HG03060 (cell line): ENCODE measurements around the gene SLC9A2.

Experiments
- ATAC-seq: cut with Tn5 transposase; IDR thresholded peaks from one replicate; pipeline ENCODE4 v1.9.1; 2021; ENCODE audit warnings: low read depth, moderate number of reproducible peaks; ENCODE audit not compliant: unreplicated experiment

Gene SLC9A2

DNA sequence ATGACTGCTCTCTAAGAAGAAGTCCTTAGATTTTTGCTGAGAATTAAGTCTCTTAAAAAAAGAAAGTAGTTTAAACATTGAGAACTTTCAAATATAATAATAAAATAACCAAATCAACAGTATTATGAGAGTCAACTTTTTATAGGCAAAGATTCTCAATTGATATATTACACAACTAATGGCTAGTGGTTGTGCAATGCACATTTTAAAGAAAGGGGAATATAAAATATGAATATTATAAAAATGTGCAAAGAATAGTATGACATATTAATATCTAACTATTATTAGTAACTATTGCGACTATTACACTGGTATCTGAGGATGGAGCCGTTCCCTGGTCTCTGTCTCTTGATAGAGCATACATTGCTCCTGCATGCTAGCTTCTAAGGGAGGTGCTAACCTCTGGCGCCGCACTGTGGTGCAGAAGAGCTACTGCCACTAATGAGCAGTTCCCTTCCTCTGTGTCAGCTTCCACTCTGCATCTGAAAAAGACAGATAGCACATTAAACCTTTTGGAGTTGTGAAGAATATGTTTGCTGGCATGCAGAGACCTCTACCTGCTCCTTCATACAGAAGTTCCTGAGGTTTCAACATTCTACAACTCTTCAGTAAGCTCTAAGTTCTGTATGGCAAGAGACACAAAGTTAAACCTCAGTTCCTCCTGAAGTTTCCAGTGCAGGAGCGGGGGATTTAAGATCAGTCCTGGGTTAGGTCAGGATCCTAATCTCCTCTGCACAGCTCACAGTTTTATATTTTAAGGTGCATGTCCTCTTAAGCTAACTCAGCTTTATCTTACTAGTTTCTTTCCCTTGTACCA is 3.5 kb upstream of the SLC9A2 start:
- no peak for ATAC-seq

DNA sequence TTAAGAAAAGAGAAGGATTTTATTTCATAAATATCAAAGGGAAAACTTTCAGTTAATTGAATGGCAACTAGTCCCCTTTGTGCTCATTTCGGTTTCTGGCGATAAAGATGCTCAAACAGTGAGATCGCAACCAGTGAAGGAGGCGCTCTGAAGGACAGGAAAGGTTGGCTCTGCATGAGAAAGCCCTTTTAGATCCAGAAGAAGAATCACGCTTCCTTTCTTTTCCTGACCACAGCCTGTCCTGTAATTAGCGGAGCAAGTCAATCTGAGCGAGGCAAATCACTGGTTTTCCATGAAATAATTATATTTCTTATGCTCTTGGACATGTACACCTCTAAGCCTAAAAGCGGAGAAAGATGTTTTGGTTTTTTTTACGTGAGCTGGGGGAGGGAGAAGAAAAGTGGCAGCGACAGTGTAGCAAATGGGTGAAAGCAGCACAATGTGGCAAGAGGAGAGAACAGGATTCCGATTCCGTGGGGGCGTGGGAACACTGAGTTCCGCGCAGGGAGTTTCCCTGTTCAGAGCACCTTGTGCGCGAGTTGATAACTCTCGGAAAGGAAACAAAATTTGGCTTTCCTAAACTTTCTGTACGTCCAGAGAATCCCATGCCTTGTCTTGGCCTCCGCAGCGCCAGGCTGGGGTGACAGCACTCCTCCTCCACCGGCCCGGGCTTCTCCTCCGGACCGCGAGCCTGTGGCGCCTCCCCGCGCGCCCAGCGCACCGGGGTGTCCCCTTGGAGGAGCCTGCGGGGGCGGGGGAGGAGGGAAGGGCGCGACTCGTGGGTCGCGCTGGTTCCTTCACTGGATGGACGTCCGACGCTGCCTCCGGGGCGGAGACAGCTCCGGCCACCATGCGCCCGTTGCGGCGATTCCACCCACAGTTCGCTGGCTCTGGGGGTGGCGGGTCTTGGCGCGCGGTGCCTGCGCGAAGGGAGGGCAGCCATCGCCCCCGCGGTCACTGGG is 620 bp upstream of the SLC9A2 start:
- ATAC-seq = no peak

DNA sequence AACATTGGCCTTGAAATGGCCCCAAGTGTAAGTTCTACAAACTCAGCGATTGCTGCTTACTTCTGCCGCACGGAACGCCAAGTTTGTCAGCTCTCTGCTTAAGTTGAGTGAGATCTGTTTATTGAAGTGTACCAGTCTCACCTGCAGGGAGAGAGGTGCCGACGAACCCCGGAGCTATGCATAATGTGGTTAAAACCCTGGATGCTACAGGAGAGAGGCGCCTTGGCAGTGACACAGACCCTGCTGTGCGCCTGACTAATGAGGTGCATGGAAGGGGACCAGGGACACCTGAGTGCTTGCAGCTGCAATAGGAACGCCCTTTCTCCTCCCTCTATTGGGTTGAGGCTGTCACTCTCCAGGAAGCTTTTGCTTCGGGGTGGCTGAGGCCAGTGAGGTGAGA is 979 bp downstream of the SLC9A2 start:
- no peak for ATAC-seq

DNA sequence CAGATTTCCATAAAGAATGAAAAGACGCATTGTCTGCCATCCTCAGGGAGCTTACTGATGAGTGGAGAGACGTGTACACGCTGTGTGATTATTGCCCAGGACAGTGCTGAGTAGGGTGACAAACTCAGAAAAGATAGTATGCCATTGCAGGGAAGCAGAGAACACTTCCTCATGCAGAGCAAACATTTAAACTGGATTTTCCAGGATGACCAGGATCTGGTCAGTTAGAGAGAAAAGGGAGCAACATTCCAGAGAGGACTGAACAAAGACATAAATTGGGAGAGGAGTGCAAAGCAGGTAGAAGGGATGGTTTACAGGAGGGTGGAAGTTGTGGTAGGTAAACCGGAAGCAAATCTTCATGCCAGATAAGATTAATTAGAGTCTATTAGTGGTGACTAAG is 2.3 kb downstream of the SLC9A2 start:
- no peak for ATAC-seq

DNA sequence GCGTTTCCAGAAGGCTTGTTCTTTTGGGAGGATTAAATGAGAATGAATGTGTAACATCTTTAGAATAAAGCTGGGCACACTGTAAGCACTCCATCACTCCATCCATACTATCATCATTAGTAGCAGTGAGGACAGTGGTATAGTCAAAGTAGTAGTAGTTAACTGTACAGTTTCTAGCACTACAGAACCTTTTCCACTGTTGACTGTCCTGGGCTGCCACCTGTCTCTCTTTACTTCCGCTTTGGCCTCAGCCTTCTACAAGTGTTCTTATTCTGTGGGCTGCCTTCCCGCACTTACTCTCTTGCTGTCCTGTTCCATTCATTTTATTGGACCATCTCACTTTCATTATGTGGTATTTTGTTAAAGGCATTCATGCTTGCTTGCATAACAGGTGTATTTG is 3.3 kb downstream of the SLC9A2 start:
- no peak for ATAC-seq

DNA sequence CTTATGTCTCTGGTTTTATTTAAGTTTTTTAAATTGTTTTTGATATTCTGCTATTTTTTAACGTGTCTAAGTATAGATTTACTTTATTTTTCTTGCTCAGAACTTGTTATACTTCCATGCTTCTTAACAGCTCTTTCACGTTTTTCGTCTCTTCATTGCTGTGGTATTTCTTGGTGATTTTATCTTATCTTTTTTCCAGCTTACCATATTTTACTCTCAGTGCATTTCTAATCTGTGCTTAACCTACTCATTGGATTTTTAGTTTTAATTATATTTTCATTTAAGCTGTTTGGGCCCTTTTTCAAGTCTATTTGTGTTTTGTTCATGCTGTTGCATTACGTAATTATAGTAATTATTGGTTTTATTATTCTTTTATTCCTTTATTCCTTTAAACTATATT is 11.1 kb downstream of the SLC9A2 start:
- no peak for ATAC-seq

DNA sequence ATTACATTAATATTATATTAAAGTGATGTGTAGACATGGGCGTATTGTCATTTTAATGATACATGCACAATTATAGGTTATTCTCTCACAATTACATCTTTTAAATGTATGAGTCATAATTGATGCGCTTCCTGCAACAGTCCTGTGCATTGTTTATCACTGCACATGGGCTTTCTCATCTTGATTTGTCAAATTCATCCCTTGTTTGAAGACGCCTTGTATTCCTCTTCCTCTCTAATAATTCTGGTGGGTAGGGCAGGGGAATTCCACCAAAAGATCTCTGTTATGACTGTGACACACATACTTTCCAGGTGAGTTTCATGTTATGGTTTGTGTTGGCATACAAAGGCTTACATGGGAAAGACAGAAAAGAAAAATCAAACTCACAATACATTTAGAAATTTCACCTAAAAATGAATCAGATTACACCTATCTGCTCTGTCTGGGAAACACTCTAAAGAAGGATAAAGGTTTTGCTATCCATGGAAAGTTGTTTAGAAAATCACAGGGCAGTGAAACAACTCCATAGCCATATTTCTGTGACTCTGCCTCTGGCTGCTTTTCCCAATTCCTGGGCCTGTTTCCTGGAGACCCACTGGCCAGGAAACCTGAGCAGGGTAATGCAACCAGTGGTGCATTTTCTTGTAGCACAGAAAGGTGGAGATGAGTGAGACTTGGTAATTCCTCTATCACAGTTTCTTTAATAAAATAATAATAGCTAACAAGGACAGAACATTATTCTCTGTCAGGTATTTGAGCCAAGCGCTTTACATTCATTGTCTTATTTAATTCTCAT is 13.2 kb downstream of the SLC9A2 start:
- no peak for ATAC-seq

DNA sequence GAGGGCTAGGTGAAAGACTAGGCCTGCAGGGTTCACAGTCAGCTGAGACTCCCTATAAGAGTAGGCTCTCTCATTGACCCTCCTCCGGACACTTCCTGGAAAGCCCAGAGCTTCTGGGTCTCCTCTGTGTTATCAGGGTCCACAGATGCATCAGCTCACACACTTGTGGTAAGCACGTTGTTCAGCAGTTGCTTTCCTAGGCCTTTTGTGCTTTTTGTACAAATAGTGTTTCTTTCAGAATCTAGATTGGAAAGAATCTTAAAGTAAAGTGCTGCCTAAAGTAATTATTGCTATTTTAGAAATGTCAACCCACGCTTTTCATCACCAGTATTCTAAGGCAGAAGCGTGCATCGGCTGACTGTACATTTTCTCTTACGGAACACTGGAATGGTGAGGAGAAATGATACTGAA is 15.5 kb downstream of the SLC9A2 start:
- no peak for ATAC-seq

DNA sequence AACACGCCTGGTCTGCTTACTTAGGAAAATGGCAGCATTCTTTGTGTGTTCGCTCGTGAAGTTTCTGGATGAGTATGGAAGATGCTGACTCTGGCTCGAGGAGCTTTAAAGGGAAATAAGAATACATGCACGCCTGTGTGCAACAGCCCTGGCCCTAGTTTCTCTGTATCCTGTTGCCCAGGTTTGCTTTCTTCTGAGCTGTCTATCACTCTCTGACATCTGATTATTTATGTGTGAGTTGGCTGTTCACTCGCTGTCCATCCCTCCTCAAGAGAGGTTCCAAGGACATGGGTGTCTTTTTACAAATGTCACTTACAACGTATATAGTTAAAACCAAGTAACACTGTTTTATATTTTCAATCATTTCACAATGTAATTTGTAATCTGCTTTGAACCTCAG is 16.0 kb downstream of the SLC9A2 start:
- no peak for ATAC-seq

DNA sequence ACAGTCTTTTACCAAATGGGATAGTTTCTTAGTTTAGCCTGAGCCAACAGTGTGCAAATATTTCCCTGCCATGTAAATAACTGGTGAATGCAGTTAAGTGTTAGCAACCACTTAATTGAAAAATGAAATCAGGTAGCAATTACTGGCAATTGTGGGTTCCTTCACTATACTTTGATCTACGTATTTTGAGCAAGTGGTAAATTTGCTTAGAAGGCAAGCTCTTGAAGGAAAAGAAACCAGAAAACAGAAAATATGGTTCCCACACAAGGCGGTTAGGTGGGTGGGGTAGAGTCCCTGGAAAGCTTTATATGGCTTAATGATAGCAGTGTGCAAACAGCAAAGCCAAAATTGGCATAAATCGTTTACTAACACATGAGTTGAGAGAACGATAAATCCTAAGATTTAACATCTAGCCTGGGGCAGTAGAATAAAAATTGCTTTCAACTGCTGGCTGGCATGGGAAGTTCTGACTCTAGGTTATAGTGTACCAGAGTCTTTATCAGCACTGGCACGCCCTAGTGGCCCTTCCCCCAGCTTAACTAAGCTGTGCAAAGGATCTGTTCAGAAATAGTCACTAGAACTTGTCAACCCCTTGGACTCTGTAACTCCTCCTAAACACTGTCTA is 17.0 kb downstream of the SLC9A2 start:
- no peak for ATAC-seq

DNA sequence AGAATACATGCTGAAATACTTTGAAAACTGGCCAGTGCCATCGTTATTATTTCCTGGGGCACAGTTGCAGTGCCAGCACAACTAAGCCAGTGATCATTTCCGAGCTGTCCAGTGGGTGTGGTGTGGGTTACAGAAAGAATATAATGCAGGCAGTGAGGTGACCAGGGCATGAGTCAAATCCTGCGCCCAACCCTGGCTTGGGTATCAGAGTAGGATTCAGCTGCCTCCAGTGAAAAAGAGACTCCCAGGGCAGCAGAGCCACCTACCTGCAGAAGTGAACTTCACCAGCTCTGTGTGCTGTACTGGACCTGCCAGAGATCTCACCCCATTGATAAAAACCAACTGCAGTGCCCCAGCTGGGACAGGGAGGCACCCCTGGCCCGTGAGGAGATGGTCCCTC is 18.0 kb downstream of the SLC9A2 start:
- ATAC-seq = no peak

DNA sequence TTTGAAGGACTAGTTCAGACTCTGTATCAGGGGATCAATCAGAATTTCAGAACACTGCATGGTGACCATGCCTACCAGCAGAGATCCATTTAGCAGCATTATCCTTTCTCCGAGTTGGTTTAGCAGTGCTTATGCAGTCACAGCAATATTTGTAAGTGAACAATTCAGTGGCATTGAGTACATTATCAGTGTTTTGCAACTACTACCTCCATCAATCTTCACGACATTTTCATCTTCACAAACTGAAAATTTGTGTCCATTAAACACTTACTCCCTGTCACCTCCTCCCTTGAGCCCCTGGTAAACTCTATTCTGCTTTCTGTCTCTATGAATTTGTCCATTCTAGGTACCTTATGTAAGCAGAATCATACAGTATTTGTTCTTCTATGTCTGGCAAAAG is 20.1 kb downstream of the SLC9A2 start:
- ATAC-seq = no peak

DNA sequence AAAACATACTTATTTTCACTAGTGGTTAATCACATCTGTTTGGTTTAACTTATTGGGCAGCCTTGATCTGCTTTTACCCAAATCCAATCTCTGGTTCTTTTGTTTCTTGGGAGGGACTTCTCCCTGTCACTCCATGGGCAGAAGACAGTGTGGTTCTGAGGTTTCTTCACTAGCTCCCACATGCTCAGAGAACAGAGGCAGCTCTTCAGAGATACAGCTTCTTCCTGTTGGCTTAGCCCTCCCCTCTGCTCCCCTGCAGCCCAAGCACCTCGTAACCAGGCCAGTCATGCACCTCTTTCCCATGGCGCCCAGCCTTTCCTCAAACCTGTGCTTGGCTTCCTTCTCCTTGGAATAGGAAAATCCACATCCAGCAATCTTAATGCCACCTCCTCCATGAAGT is 32.8 kb downstream of the SLC9A2 start:
- no peak for ATAC-seq

DNA sequence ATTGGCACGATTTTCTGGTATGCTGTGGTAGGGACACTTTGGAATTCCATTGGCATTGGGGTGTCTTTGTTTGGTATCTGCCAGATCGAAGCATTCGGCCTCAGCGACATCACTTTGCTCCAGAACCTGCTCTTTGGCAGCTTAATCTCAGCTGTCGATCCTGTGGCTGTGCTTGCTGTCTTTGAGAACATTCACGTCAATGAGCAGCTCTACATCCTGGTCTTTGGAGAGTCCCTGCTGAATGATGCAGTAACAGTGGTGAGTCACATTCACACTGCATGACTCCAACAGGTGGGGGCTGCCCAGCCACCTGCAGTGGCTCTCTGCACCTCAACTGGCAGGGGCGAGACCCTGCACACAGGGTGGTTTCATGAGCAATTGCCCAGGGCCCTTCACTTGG is 38.4 kb downstream of the SLC9A2 start:
- ATAC-seq = peak; percentile 53

DNA sequence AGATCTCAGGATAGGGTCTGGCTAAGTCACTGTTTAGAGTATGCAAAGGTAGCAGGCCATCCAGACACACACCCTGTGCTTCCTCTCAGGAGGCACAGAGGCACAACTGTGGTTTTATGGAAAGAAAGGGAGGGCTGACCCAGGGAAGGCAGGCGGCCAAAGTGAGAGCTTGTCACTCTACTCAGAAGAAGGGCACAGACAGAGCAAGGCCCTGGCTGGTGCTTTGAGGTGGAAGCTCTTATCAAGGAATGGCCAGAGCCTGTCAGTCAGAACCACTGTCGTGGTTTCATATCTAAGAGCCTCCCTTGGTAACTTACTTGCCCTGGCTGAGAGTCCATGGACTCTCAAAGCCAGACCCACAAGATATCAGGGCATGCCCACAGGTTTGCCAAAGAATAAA is 40.7 kb downstream of the SLC9A2 start:
- ATAC-seq = no peak

DNA sequence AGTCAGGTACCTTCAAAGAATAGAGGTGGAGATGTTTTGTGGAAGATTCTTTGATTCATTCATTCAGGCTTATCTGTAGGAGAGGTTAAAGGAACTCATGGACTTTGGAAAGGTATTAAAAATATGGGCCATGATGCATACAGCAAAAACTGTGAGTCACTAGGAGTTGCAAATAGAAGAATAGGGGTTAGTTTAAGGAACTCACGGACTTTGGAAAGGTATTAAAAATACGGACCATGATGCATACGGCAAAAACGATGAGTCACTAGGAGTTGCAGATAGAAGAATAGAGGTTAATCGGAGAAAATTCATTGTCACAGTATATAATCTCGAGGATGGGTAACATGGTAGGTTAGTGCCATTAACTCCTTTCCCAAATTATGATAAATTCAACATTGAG is 41.2 kb downstream of the SLC9A2 start:
- no peak for ATAC-seq

DNA sequence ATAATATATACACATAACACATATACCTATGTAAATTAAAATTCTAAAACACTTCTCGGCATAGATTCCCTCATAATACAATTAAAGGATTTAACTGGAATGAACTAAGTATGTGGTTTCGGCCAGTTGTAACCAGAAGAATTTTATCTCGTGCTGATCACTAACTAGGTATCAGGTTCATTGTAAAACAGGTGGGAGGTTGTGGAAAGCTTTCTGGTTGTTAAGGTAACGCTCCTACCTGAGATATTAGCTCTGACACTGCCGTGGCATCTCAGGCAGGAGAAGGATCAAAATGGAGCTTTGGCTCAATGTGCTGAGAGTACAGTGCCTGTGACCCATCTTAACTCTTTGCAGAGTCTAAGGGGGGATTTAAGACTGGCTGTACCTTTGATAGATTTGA is 42.5 kb downstream of the SLC9A2 start:
- ATAC-seq = no peak

DNA sequence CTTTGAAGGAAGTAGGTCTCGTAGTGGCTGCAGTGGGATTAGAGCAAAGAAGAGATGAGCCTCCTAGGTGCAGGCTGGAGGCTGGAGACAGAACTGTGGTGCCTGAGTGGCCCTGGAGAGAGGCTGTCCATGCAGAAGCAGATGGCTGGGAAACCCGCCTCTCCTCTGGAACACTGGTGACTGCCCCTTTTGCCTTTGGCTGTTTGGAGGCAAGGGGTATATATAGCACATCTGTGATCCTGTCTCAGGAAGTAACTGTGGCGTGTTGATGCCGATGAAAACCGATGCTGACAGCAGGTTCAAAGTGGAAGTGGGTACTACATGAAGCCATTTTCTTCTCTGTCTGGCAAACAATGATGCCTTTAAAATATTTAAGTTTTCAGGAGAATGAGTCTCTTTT is 43.5 kb downstream of the SLC9A2 start:
- ATAC-seq = no peak

DNA sequence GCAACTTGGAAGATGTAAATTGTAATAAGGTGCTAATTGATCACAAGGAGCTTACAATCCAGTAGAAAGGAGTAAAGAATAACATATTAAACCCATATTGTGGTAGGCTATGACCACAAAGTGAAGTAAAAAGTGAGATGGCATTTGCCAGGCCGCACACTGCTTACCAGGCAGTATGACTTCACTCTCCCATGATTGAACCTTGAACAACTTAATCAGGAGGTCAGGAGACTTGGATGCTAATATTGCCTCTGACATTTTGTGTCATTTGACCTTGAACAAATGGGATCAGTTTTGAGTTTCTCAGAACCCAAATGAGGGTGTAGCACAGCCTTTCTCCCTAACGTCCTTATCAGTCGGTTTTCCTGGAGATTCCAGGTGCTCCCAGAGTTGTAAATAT is 44.0 kb downstream of the SLC9A2 start:
- no peak for ATAC-seq

DNA sequence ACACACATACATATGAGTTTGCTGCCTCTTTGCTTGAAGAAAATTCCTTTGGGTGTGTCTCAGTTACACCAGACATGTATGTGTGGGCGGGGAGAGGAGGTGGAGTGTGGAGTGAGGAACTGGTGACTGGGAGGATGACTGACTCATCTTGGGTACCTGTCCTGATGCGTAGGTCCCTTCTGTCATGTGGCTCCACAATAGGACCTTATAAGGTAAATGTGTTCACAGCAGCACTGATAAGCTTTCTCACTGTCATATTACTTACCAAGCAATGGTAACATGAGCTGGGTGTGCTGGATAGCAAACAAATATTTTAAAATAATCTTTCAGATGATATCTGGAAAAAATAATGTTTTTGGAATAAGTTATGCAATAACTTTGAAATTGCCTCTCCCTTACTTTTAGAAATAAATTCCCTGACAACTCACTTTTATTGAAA is 45.1 kb downstream of the SLC9A2 start:
- peak; percentile 75 for ATAC-seq
